ENCODE data around the gene TMEM30A.

The TMEM30A gene

GRCh38 chr6:75296811-75297779, 12.5 kb upstream of the TMEM30A start:
- no peaks in the 10 kb centered on the region for H3K79me2 ChIP-seq (ENCODE audit: insufficient read depth, low read length)
- TF ChIP-seq EZH2phosphoT487 (IDR thresholded peaks at IDR 0.05; ENCODE audit: borderline replicate concordance) (no peak), CTCF (conservative IDR thresholded peaks at IDR 0.05; ENCODE audit: low read length) (peak; percentile 73)
- no peak overlapping the region for H3K4me2 ChIP-seq (ENCODE audit: low read depth, low read length, poor library complexity, severe bottlenecking)
- no peaks in the 10 kb centered on the region for H4K20me1 ChIP-seq (ENCODE audit: insufficient read depth, low read length, poor library complexity, severe bottlenecking)
- no peaks in the 10 kb centered on the region for H3K27me3 ChIP-seq (ENCODE audit: insufficient read depth, low read length, poor library complexity, severe bottlenecking)
- H3K9me3 ChIP-seq (ENCODE audit: insufficient read depth, low read depth, low read length), result no peaks in the 10 kb centered on the region
- H3F3A ChIP-seq (ENCODE audit: low read depth), result no peaks in the 10 kb centered on the region
- no peaks in the 10 kb centered on the region for H3K4me1 ChIP-seq (ENCODE audit: insufficient read depth, low read length, poor library complexity, severe bottlenecking)
- H3K4me3 ChIP-seq (ENCODE audit: low read length, poor library complexity, severe bottlenecking), result no peak overlapping the region
- no peak overlapping the region for H3K9ac ChIP-seq (ENCODE audit: low read depth, low read length, poor library complexity, severe bottlenecking)
- H3K36me3 ChIP-seq (ENCODE audit: insufficient read depth, low read length), result no peaks in the 10 kb centered on the region
- H3K9me2 ChIP-seq (replicated peaks; ENCODE audit: low read depth, low read length), result no peaks in the 10 kb centered on the region
- H2AFZ ChIP-seq (ENCODE audit: low read length), result no peak overlapping the region

GRCh38 chr6:75292555-75292954, 8.0 kb upstream of the TMEM30A start:
- H3K79me2 ChIP-seq (ENCODE audit: insufficient read depth, low read length), result no peaks in the 10 kb centered on the region
- no peaks in the 10 kb centered on the region for H3K36me3 ChIP-seq (ENCODE audit: insufficient read depth, low read length)
- no peaks in the 10 kb centered on the region for H3K9me2 ChIP-seq (replicated peaks; ENCODE audit: low read depth, low read length)
- TF ChIP-seq CTCF (conservative IDR thresholded peaks at IDR 0.05; ENCODE audit: low read length), result no peak
- H3K4me2 ChIP-seq (ENCODE audit: low read depth, low read length, poor library complexity, severe bottlenecking), result no peak overlapping the region
- no peaks in the 10 kb centered on the region for H3K27me3 ChIP-seq (ENCODE audit: insufficient read depth, low read length, poor library complexity, severe bottlenecking)
- H3K4me3 ChIP-seq (ENCODE audit: low read length, poor library complexity, severe bottlenecking), result no peak overlapping the region
- no peak overlapping the region for H2AFZ ChIP-seq (ENCODE audit: low read length)
- peaks cover 6% of the 10 kb centered on the region for H3K4me1 ChIP-seq (ENCODE audit: insufficient read depth, low read length, poor library complexity, severe bottlenecking)
- H4K20me1 ChIP-seq (ENCODE audit: insufficient read depth, low read length, poor library complexity, severe bottlenecking), result no peaks in the 10 kb centered on the region
- no peaks in the 10 kb centered on the region for H3K9me3 ChIP-seq (ENCODE audit: insufficient read depth, low read depth, low read length)
- H3K9ac ChIP-seq (ENCODE audit: low read depth, low read length, poor library complexity, severe bottlenecking), result no peak overlapping the region
- no peaks in the 10 kb centered on the region for H3F3A ChIP-seq (ENCODE audit: low read depth)

GRCh38 chr6:75291744-75292143, 7.2 kb upstream of the TMEM30A start:
- Histone ChIP-seq H3F3A (ENCODE audit: low read depth) (no peaks in the 10 kb centered on the region), H3K9me3 (ENCODE audit: insufficient read depth, low read depth, low read length) (no peaks in the 10 kb centered on the region), H3K9ac (ENCODE audit: low read depth, low read length, poor library complexity, severe bottlenecking) (no peak overlapping the region)

More at GRCh38 chr6:75291744-75292143, 7.2 kb upstream of the TMEM30A start:
- no peaks in the 10 kb centered on the region for H4K20me1 ChIP-seq (ENCODE audit: insufficient read depth, low read length, poor library complexity, severe bottlenecking)
- H3K4me1 ChIP-seq (ENCODE audit: insufficient read depth, low read length, poor library complexity, severe bottlenecking), result peaks cover 15% of the 10 kb centered on the region
- H3K4me3 ChIP-seq (ENCODE audit: low read length, poor library complexity, severe bottlenecking), result no peak overlapping the region
- no peaks in the 10 kb centered on the region for H3K79me2 ChIP-seq (ENCODE audit: insufficient read depth, low read length)
- no peaks in the 10 kb centered on the region for H3K36me3 ChIP-seq (ENCODE audit: insufficient read depth, low read length)
- no peak overlapping the region for H2AFZ ChIP-seq (ENCODE audit: low read length)
- H3K27me3 ChIP-seq (ENCODE audit: insufficient read depth, low read length, poor library complexity, severe bottlenecking), result no peaks in the 10 kb centered on the region
- H3K4me2 ChIP-seq (ENCODE audit: low read depth, low read length, poor library complexity, severe bottlenecking), result no peak overlapping the region
- TF ChIP-seq CTCF (conservative IDR thresholded peaks at IDR 0.05; ENCODE audit: low read length) (no peak), EZH2phosphoT487 (IDR thresholded peaks at IDR 0.05; ENCODE audit: borderline replicate concordance) (no peak)
- no peaks in the 10 kb centered on the region for H3K9me2 ChIP-seq (replicated peaks; ENCODE audit: low read depth, low read length)
